Gastroesophageal sphincter (tissue), 3 donors: ENCODE data around the gene ZDHHC3.

Experiments used
- POLR2A ChIP-seq, 2 donors: fragments of 450-650 bp; IDR thresholded peaks; one replicate each; pipeline ENCODE4 v1.6.1; 2017; ENCODE audit warnings: antibody characterized with exemption in 2 of 2, mild to moderate bottlenecking in 2 of 2, moderate library complexity in 1 of 2
- TF ChIP-seq, protein P1 (sequence below), 4 experiments: fragments of 200-600 bp in 2 of 4; fragments of 450-650 bp in 2 of 4; sonication (generic) in 1 of 4; IDR thresholded peaks; one replicate each; pipeline ENCODE4 v1.5.1; 2017 to 2019; ENCODE audit warnings: antibody characterized with exemption in 4 of 4, mild to moderate bottlenecking in 2 of 4, moderate library complexity in 2 of 4

- TF ChIP-seq, protein P1, sequence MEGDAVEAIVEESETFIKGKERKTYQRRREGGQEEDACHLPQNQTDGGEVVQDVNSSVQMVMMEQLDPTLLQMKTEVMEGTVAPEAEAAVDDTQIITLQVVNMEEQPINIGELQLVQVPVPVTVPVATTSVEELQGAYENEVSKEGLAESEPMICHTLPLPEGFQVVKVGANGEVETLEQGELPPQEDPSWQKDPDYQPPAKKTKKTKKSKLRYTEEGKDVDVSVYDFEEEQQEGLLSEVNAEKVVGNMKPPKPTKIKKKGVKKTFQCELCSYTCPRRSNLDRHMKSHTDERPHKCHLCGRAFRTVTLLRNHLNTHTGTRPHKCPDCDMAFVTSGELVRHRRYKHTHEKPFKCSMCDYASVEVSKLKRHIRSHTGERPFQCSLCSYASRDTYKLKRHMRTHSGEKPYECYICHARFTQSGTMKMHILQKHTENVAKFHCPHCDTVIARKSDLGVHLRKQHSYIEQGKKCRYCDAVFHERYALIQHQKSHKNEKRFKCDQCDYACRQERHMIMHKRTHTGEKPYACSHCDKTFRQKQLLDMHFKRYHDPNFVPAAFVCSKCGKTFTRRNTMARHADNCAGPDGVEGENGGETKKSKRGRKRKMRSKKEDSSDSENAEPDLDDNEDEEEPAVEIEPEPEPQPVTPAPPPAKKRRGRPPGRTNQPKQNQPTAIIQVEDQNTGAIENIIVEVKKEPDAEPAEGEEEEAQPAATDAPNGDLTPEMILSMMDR (IDR thresholded peaks at IDR 0.05), result no peak
- no peak for TF ChIP-seq POLR2A (IDR thresholded peaks at IDR 0.05)
These were observed 5.8 kb upstream of the ZDHHC3 start for GRCh38 chr3:44981751-44982150.
